NT2/D1 (cell line): Measurements from ENCODE around the gene SLC9A1.

Source experiments
- DNase-seq: peaks from one replicate; pipeline ENCODE4 v3.0.0-alpha.2; 2011; ENCODE audit warnings: low read depth, low spot score
- H3K27me3 ChIP-seq: 2 replicates; pipeline ENCODE4 v1.6.0; 2011; ENCODE audit warnings: mild to moderate bottlenecking; ENCODE audit not compliant: insufficient read length, insufficient read depth
- H3K36me3 ChIP-seq: 2 replicates; pipeline ENCODE4 v1.6.1; 2011; ENCODE audit warnings: mild to moderate bottlenecking, low read length, mixed read lengths; ENCODE audit not compliant: insufficient read depth, insufficient read length
- H3K4me1 ChIP-seq: 2 replicates; pipeline ENCODE4 v1.5.1; 2011; ENCODE audit not compliant: insufficient read depth, insufficient read length
- H3K4me3 ChIP-seq: 2 replicates; pipeline ENCODE4 v1.5.1; 2011; ENCODE audit warnings: low read depth; ENCODE audit not compliant: insufficient read length
- H3K9ac ChIP-seq: 2 replicates; pipeline ENCODE4 v1.6.0; 2011; ENCODE audit warnings: low read depth; ENCODE audit not compliant: insufficient read length
- H3K9me3 ChIP-seq: 2 replicates; pipeline ENCODE4 v1.5.1; 2011; ENCODE audit warnings: mild to moderate bottlenecking, low read length; ENCODE audit not compliant: insufficient read depth
- SUZ12 ChIP-seq: IDR thresholded peaks from 2 replicates; pipeline ENCODE4 v1.6.1; 2011; ENCODE audit not compliant: insufficient read length, insufficient read depth; ENCODE audit errors: extremely low read depth
- YY1 ChIP-seq: IDR thresholded peaks from 2 replicates; pipeline ENCODE4 v1.6.1; 2011; ENCODE audit not compliant: insufficient read length, insufficient read depth
- ZNF274 ChIP-seq: IDR thresholded peaks from 2 replicates; pipeline ENCODE4 v1.6.1; 2011; ENCODE audit warnings: mild to moderate bottlenecking, low read depth, low read length

The SLC9A1 gene

GRCh38 chr1:27053977-27054753, 100.8 kb downstream of the SLC9A1 start:
- Histone ChIP-seq H3K9ac (no peak overlapping the region), H3K27me3 (no peaks in the 10 kb centered on the region), H3K9me3 (no peaks in the 10 kb centered on the region), H3K36me3 (no peaks in the 10 kb centered on the region), H3K4me3 (no peak overlapping the region), H3K4me1 (peaks cover 6% of the 10 kb centered on the region)
- no peak for DNase-seq
- TF ChIP-seq ZNF274: no peak
- TF ChIP-seq YY1: no peak
- TF ChIP-seq SUZ12: no peak

- no peak for TF ChIP-seq YY1
- no peak for TF ChIP-seq ZNF274
- no peak for TF ChIP-seq SUZ12
- no peaks in the 10 kb centered on the region for H3K36me3 ChIP-seq
- no peak for DNase-seq
- H3K9me3 ChIP-seq: no peaks in the 10 kb centered on the region
- H3K4me3 ChIP-seq: no peak overlapping the region
- no peak overlapping the region for H3K9ac ChIP-seq
- no peaks in the 10 kb centered on the region for H3K27me3 ChIP-seq
- peaks cover 3% of the 10 kb centered on the region for H3K4me1 ChIP-seq
These were observed 102.4 kb downstream of the SLC9A1 start for GRCh38 chr1:27052527-27052926.

GRCh38 chr1:27049607-27050006, 105.3 kb downstream of the SLC9A1 start:
- Histone ChIP-seq H3K36me3 (no peaks in the 10 kb centered on the region), H3K4me1 (peaks cover 7% of the 10 kb centered on the region), H3K4me3 (no peak overlapping the region), H3K9me3 (no peaks in the 10 kb centered on the region), H3K9ac (no peak overlapping the region), H3K27me3 (no peaks in the 10 kb centered on the region)
- peak; percentile 77 for DNase-seq
- TF ChIP-seq SUZ12 (no peak), YY1 (peak; percentile 66), ZNF274 (no peak)

- Histone ChIP-seq H3K4me3 (no peak overlapping the region), H3K27me3 (no peaks in the 10 kb centered on the region), H3K4me1 (peaks cover 7% of the 10 kb centered on the region), H3K9me3 (no peaks in the 10 kb centered on the region), H3K9ac (no peak overlapping the region), H3K36me3 (no peaks in the 10 kb centered on the region)
- DNase-seq: no peak
- TF ChIP-seq YY1: no peak
- no peak for TF ChIP-seq ZNF274
- TF ChIP-seq SUZ12: no peak
These were observed 105.8 kb downstream of the SLC9A1 start for GRCh38 chr1:27049100-27049499.
